GM12878 (cell line): ENCODE results near the gene ZNF771. TPM values are rescaled to one million over a fixed set of nuclear protein-coding genes. Genes with fewer than 3 reads are reported as not detected.
"Not testable (repeated sequence)": the region's sequence is repeated elsewhere in the genome, so short reads cannot be mapped to it uniquely, and the experiment has no call there.

Experiments
- ATAC-seq: fragments of 200-7000 bp; cut with Tn5 transposase; 3 replicates; pipeline ENCODE4 v1.9.1; 2020; ENCODE audit warnings: mild to moderate bottlenecking, moderate library complexity
- BruUV-seq: library from RNA; stranded (reverse); fragments of 400-500 nt; replicated peaks from 2 replicates; lab custom pipeline; 2021; lab: Mats Ljungman, UMichigan
- CTCF ChIA-PET: fragments of 300-600 bp; sonication (Branson Sonifier 250); formaldehyde crosslinking; extraction: SDS; loops from one replicate; lab custom pipeline; 2021; ENCODE audit warnings: inconsistent platforms; lab: Yijun Ruan, JAX
- POLR2A ChIA-PET: fragments of 350-600 bp; formaldehyde crosslinking; extraction: SDS; loops from one replicate; lab custom pipeline; 2021; ENCODE audit warnings: inconsistent platforms; lab: Charles Lee
- RAD21 ChIA-PET: fragments of 300-600 bp; sonication (Branson Sonifier 250); formaldehyde crosslinking; loops from one replicate; lab custom pipeline; 2023; ENCODE audit warnings: antibody characterized with exemption; ENCODE audit not compliant: unreplicated experiment; lab: Charles Lee
- SMC1A ChIA-PET: fragments of 300-600 bp; sonication (Branson Sonifier 250); formaldehyde crosslinking; loops from one replicate; lab custom pipeline; 2023; ENCODE audit not compliant: unreplicated experiment, uncharacterized antibody; lab: Charles Lee
- DNase-seq: peaks from one replicate; pipeline ENCODE4 v3.0.0-alpha.2; 2011; ENCODE audit warnings: low read depth, low spot score
- FAIRE-seq: peaks from 3 replicates; lab custom pipeline; 2011; peaks lifted over from hg19 to GRCh38; lab: Jason Lieb, UNC
- H2AFZ ChIP-seq: 2 replicates; pipeline ENCODE4 v1.6.0; 2011; ENCODE audit warnings: low read depth, low read length, control low read depth; ENCODE audit not compliant: control insufficient read depth
- H3K27ac ChIP-seq: 2 replicates; pipeline ENCODE4 v1.5.1; 2011; ENCODE audit warnings: control low read depth; ENCODE audit not compliant: control insufficient read depth, insufficient read depth
- H3K27me3 ChIP-seq, 2 experiments: replicated peaks in 1 of 2; 2 replicates each; pipeline versions ENCODE4 v1.6.0 to v1.6.1; 2011; ENCODE audit warnings: low read length in 1 of 2; ENCODE audit not compliant: control insufficient read depth in 2 of 2, insufficient read depth in 2 of 2
- H3K36me3 ChIP-seq, 2 experiments: 2 replicates each; pipeline ENCODE4 v1.5.1; 2011; ENCODE audit warnings: low read length in 1 of 2; ENCODE audit not compliant: control insufficient read depth in 2 of 2, insufficient read depth in 2 of 2
- H3K4me1 ChIP-seq: 2 replicates; pipeline ENCODE4 v1.6.1; 2011; ENCODE audit warnings: mild to moderate bottlenecking, low read length, moderate library complexity, mixed read lengths; ENCODE audit not compliant: control insufficient read depth, insufficient read depth
- H3K4me2 ChIP-seq: 2 replicates; pipeline ENCODE4 v1.6.0; 2011; ENCODE audit warnings: control low read depth; ENCODE audit not compliant: control insufficient read depth, insufficient read depth
- H3K4me3 ChIP-seq: fragments of 200-600 bp; sonication (generic); 2 replicates; pipeline ENCODE4 v1.5.1; 2016
- H3K79me2 ChIP-seq: 2 replicates; pipeline ENCODE4 v1.6.0; 2011; ENCODE audit warnings: low read length; ENCODE audit not compliant: control insufficient read depth, insufficient read depth
- H3K9ac ChIP-seq: 2 replicates; pipeline ENCODE4 v1.8.0; 2011; ENCODE audit warnings: low read length, control low read depth, mixed read lengths; ENCODE audit not compliant: control insufficient read depth, insufficient read depth
- H3K9me3 ChIP-seq: replicated peaks from 3 replicates; pipeline ENCODE4 v1.5.1; 2011; ENCODE audit warnings: mild to moderate bottlenecking, low read length; ENCODE audit not compliant: control insufficient read depth, insufficient read depth
- H4K20me1 ChIP-seq: 2 replicates; pipeline ENCODE4 v1.6.0; 2011; ENCODE audit not compliant: control insufficient read depth, insufficient read depth
- HDGF ChIP-seq: fragments of 450-650 bp; IDR thresholded peaks from 2 replicates; pipeline ENCODE4 v1.6.1; 2016; ENCODE audit warnings: antibody characterized with exemption
- IKZF2 ChIP-seq, 2 experiments: fragments of 450-650 bp; IDR thresholded peaks; 2 replicates each; pipeline ENCODE4 v1.6.1; 2017; ENCODE audit warnings: mild to moderate bottlenecking in 2 of 2, moderate library complexity in 2 of 2
- MTA2 ChIP-seq: fragments of 450-650 bp; IDR thresholded peaks from 2 replicates; pipeline ENCODE4 v1.6.1; 2016; ENCODE audit warnings: low read depth, mild to moderate bottlenecking, moderate library complexity
- WGBS: methylation state at CpG from one replicate; pipeline ENCODE4 v1.1.6; 2016; ENCODE audit warnings: low lambda C conversion rate; ENCODE audit not compliant: insufficient replicate concordance, insufficient coverage; ENCODE audit errors: missing lambda C conversion rate; 5-methylcytosine and 5-hydroxymethylcytosine counted together
- in situ Hi-C: fragments of 300-500 bp; cut with MboI; formaldehyde crosslinking; loops from 9 replicates; pipeline ENCODE4 v1.14.3; 2018; ENCODE audit warnings: mixed read lengths
- intact Hi-C: fragments of 100-400 bp; cut with micrococcal nuclease; formaldehyde crosslinking; loops from one replicate; pipeline ENCODE4 v1.14.2; 2022; ENCODE audit not compliant: unreplicated experiment
- polyA plus RNA-seq, 11 experiments: library from polyadenylated mRNA; depleted of rRNA in 4 of 11; unstranded in 6 of 11; stranded (reverse) in 5 of 11; fragments of >200 nt; fragmentation: Nextera tagmentation in 4 of 11; fragmentation: Illumina TruSeq in 1 of 11; extraction: Ambion mirVana in 4 of 11; extraction: Trizol in 1 of 11; gene quantifications; 1 replicate in 1 of 11; 2 replicates in 10 of 11; pipeline versions ENCODE4 v1.2.1 to v1.2.3, GENCODE V29; 2011 to 2016; ENCODE audit warnings: inconsistent platforms in 2 of 11, missing spikeins in 2 of 11, low read depth in 1 of 11
- total RNA-seq, 4 experiments: library from RNA; depleted of rRNA in 3 of 4; stranded (reverse); fragments of >200 nt in 3 of 4; fragmentation: Illumina TruSeq in 1 of 4; extraction: Trizol in 1 of 4; gene quantifications; 2 replicates each; pipeline versions ENCODE4 v1.2.1 to v1.2.3, GENCODE V29; 2013 to 2021

ZNF771 gene
- total and polyA plus RNA-seq, 10 of the 15 experiments (the other 5 are each of a cell fraction or from before 2014, with no cell fraction given): 0.98 to 7.6 (median 3.7) TPM

GRCh38 chr16:30395992-30396585, 11.3 kb upstream of the ZNF771 start:
- Histone ChIP-seq H3K27me3 (no peaks in the 10 kb centered on the region), H3K79me2 (peaks cover 5% of the 10 kb centered on the region), H3K27ac (peak overlapping the region; percentile 42; the same call in 1 of the 2 replicates), H3K4me1 (peaks cover 13% of the 10 kb centered on the region), H3K4me2 (peak overlapping the region; percentile 92), H3K4me3 (peak overlapping the region; percentile 92), H2AFZ (peak overlapping the region; percentile 72), H3K36me3 (peaks cover 0 to 2% of the 10 kb centered on the region in 2 experiments; a peak in 3 of 4 replicates), H3K9ac (peak overlapping the region; percentile 63)
- ATAC-seq (peak; percentile 10; the same call in 2 of the 3 replicates), DNase-seq (no peak), FAIRE-seq (peak; percentile 44)
- WGBS: 43% methylated on average over 13 of the region's 13 CpGs
- CTCF ChIA-PET: interaction anchor here (0.9 to 3.3 kb wide), 9 partner anchors 8 to 202 kb away, joined by 3 to 29 read pairs (median 3); partner anchors contain the start of genes DCTPP1, SEPTIN1 and ZNF771
- intact Hi-C loops: no loop called here
- BruUV-seq: TSS peak; percentile 75
- RAD21 ChIA-PET: interaction anchor here (0.9 to 2.4 kb wide), 8 partner anchors 12 to 267 kb away, joined by 3 to 32 read pairs (median 6); partner anchors contain the start of genes SEPTIN1, ZNF747 and ZNF771
- POLR2A ChIA-PET: interaction anchor here (0.7 to 3.1 kb wide), 8 partner anchors 9 to 638 kb away, joined by 3 to 25 read pairs (median 6); partner anchors contain the start of genes ITGAL, SEPTIN1, STX4 and ZNF771
- TF ChIP-seq MTA2 (no peak), IKZF2 (IDR thresholded peaks at IDR 0.05) (0 out of 4 replicates have a peak, but pooled peaks of 1 of the 2 experiments have one; percentile 17), HDGF (0 out of 2 replicates have a peak, but pooled peaks have one; percentile 15)
- TF ChIP-seq, all 136 proteins: peak for 2
- H4K20me1 ChIP-seq: no peaks in the 10 kb centered on the region
- SMC1A ChIA-PET: interaction anchor here (1.2 to 2.4 kb wide), 6 partner anchors 10 to 140 kb away, joined by 3 to 12 read pairs (median 7); partner anchors contain the start of genes DCTPP1, SEPTIN1, TBC1D10B and ZNF771
- no peaks in the 10 kb centered on the region for H3K9me3 ChIP-seq
- in situ Hi-C loops: no loop called here

GRCh38 chr16:30396627-30397026, 10.8 kb upstream of the ZNF771 start:
- H3K27ac ChIP-seq, H3K79me2 ChIP-seq, H4K20me1 ChIP-seq, H3K4me2 ChIP-seq, BruUV-seq, H3K36me3 ChIP-seq, ATAC-seq, FAIRE-seq, in situ Hi-C loops, DNase-seq, H3K27me3 ChIP-seq, H3K4me3 ChIP-seq, intact Hi-C loops, H3K9me3 ChIP-seq, H2AFZ ChIP-seq, H3K9ac ChIP-seq: not testable (repeated sequence)
- peaks cover 13% of the 10 kb centered on the region for H3K4me1 ChIP-seq
- ChIA-PET RAD21 (interaction anchor here (0.9 to 2.4 kb wide), 4 partner anchors 12 to 42 kb away, joined by 3 to 32 read pairs (median 6); partner anchors contain the start of gene ZNF771), SMC1A (interaction anchor here (1.2 to 2.4 kb wide), 5 partner anchors 9 to 139 kb away, joined by 3 to 12 read pairs (median 9); partner anchors contain the start of genes SEPTIN1, TBC1D10B and ZNF771), CTCF (interaction anchor here (0.9 to 3.3 kb wide), 8 partner anchors 9 to 202 kb away, joined by 3 to 29 read pairs (median 3); partner anchors contain the start of genes SEPTIN1 and ZNF771), POLR2A (interaction anchor here (0.6 to 3.1 kb wide), 6 partner anchors 9 to 637 kb away, joined by 3 to 25 read pairs (median 8); partner anchors contain the start of genes SEPTIN1, STX4 and ZNF771)
- WGBS: 98% methylated on average over 3 of the region's 4 CpGs
